AG04449 (cell line): ENCODE measurements around the gene MIER2.
"Not testable (repeated sequence)": the region's sequence is repeated elsewhere in the genome, so short reads cannot be mapped to it uniquely, and the experiment has no call there.

Experiments
- CTCF ChIA-PET: fragments of 350-600 bp; formaldehyde crosslinking; extraction: SDS; loops from one replicate; lab custom pipeline; 2021; ENCODE audit warnings: antibody characterized with exemption; lab: Yijun Ruan, JAX
- POLR2A ChIA-PET: fragments of 400-600, 350-600 bp; formaldehyde crosslinking; extraction: SDS; loops from one replicate; lab custom pipeline; 2020; ENCODE audit warnings: antibody characterized with exemption, inconsistent platforms; lab: Yijun Ruan, JAX
- DNase-seq: peaks from one replicate; pipeline ENCODE4 v3.0.0-alpha.2; 2010; ENCODE audit warnings: low read depth, low spot score
- H3K4me3 ChIP-seq: 2 replicates; pipeline ENCODE4 v1.5.1; 2011; ENCODE audit warnings: low read depth, mild to moderate bottlenecking, control low read depth, low read length
- CTCF ChIP-seq: IDR thresholded peaks from one replicate; pipeline ENCODE4 v1.5.1; 2011; ENCODE audit warnings: mild to moderate bottlenecking, moderate library complexity, low read length, control low read depth, inconsistent platforms; ENCODE audit not compliant: insufficient read depth; ENCODE audit errors: missing control alignments

The MIER2 gene

GRCh38 chr19:273393-273792, 71.2 kb downstream of the MIER2 start:
- ChIA-PET CTCF (no interaction called here), POLR2A (no interaction called here)
- TF ChIP-seq CTCF = no peak
- no peak overlapping the region for H3K4me3 ChIP-seq
- no peak for DNase-seq

DNA sequence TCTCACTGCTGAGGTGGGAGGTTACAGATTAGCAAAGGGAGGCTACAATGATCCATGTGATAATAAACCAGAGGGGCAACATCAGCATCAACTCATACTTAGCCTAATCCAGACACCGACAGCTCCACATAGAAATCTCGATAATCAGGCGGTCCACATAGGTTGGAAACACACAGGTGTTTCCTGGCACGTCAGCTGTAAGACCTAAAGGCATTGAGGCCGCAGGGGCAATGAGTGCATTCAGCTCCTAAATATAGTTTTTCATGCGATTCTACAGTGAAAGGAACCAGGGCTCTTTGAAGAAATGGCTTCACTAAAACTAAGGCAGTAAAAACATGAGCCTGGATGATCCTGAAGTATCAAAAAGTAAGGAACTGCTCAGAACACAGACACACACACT, 72.7 kb downstream of the MIER2 start:
- ChIA-PET CTCF (interaction anchor here (1.2 kb wide), 1 partner anchor 14 kb away, joined by 3 read pairs; no protein-coding TSS in a partner anchor), POLR2A (no interaction called here)
- DNase-seq = no peak
- no peak for TF ChIP-seq CTCF
- H3K4me3 ChIP-seq = no peak overlapping the region

DNA sequence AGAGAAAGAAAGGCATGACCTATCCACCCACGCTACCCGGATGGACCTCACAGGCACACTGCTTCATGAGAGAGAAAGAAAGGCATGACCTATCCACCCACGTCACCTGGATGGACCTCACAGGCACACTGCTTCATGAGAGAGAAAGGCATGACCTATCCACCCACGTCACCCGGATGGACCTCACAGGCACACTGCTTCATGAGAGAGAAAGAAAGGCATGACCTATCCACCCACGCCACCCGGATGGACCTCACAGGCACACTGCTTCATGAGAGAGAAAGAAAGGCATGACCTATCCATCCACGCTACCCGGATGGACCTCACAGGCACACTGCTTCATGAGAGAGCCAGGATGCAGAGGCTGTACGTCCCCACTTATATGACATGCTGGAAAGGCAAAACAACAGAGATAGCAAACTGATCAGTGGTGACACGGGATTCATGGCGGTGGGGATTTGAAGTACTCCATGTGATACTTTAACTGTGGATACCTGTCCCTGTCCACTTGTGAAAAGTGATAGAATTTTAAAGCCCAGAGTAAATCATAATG, 73.8 kb downstream of the MIER2 start:
- H3K4me3 ChIP-seq, POLR2A ChIA-PET, CTCF ChIA-PET, DNase-seq: not testable (repeated sequence)

DNA sequence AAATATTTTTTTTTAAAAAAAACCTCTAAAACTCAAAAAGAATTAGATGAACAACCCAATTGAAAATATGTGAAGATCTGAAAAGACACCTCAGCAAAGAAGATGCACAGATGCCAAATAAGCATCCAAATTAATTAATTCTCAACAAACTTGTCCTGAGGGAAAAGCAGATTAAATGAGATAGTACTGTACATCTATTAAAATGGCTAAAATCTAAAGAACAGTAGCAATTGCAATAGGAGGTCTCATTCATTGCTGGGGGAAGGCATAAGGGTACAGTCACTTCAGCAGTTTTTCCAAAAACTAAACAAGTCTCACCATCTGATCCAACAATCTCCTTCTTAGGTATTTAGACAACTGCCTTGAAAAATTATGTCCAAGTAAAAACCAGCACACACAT, 75.4 kb downstream of the MIER2 start:
- DNase-seq = no peak
- POLR2A ChIA-PET = no interaction called here
- no peak overlapping the region for H3K4me3 ChIP-seq
- no peak for TF ChIP-seq CTCF
- CTCF ChIA-PET = no interaction called here

DNA sequence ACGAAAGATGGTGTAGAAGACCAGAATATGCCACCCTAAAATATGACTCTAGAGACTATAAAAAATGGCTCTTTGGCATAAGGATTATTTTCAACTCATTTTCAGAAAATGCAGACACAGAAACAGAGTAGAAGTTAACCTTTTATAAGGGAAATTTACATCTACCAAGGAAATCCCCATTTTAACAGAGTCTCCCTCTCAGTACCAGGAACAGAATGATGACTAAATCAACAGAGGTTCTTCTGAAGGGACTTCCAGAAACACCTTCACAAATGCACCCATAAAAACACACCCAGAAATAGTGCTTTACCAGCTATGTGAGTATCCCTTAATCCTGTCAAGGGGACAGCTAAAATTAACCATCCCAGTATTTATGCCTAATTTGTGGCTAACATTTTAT, 82.5 kb downstream of the MIER2 start:
- DNase-seq = no peak
- no peak for TF ChIP-seq CTCF
- H3K4me3 ChIP-seq = no peak overlapping the region
- ChIA-PET CTCF (no interaction called here), POLR2A (no interaction called here)

- DNase-seq, POLR2A ChIA-PET, H3K4me3 ChIP-seq: not testable (repeated sequence)
- CTCF ChIA-PET = interaction anchor here (1.7 kb wide), 1 partner anchor 10 kb away, joined by 15 read pairs; no protein-coding TSS in a partner anchor
These were observed 87.8 kb downstream of the MIER2 start for GRCh38 chr19:256804-257203.
